RWPE2 (cell line): ENCODE measurements around the gene SCO1.

Experiments
- ATAC-seq: fragments of 200-7000 bp; cut with Tn5 transposase; 3 replicates; pipeline ENCODE4 v1.9.1; 2021; ENCODE audit warnings: low read depth
- DNase-seq: peaks from one replicate; pipeline ENCODE4 v3.0.0-alpha.2; 2020; ENCODE audit warnings: low spot score
- H3K27ac ChIP-seq: fragments of 450-650 bp; 2 replicates; pipeline ENCODE4 v1.5.1; 2017; ENCODE audit warnings: mild to moderate bottlenecking; ENCODE audit not compliant: poor library complexity, severe bottlenecking
- H3K27me3 ChIP-seq: fragments of 250-450 bp; sonication (Bioruptor Pico); 2 replicates; pipeline ENCODE4 v1.5.1; 2021; ENCODE audit warnings: mild to moderate bottlenecking, moderate library complexity; ENCODE audit not compliant: insufficient read depth, poor library complexity, severe bottlenecking
- H3K36me3 ChIP-seq: fragments of 250-450 bp; sonication (Bioruptor Pico); 2 replicates; pipeline ENCODE4 v1.5.1; 2020; ENCODE audit warnings: low read depth, mild to moderate bottlenecking, moderate library complexity
- H3K4me1 ChIP-seq: fragments of 250-450 bp; sonication (Bioruptor Pico); 2 replicates; pipeline ENCODE4 v1.5.1; 2021; ENCODE audit warnings: mild to moderate bottlenecking, moderate library complexity; ENCODE audit not compliant: insufficient read depth, poor library complexity, severe bottlenecking
- H3K4me3 ChIP-seq: fragments of 250-450 bp; sonication (Bioruptor Pico); 2 replicates; pipeline ENCODE4 v1.5.1; 2021; ENCODE audit warnings: mild to moderate bottlenecking, moderate library complexity; ENCODE audit not compliant: severe bottlenecking
- H3K9me3 ChIP-seq: fragments of 250-450 bp; sonication (Bioruptor Pico); 2 replicates; pipeline ENCODE4 v1.5.1; 2021; ENCODE audit warnings: mild to moderate bottlenecking, moderate library complexity; ENCODE audit not compliant: severe bottlenecking
- TF ChIP-seq, protein P1 (sequence below): fragments of 450-650 bp; IDR thresholded peaks from one replicate; pipeline ENCODE4 v1.5.1; 2017; ENCODE audit warnings: mild to moderate bottlenecking, moderate library complexity; ENCODE audit not compliant: poor library complexity, severe bottlenecking

Gene SCO1

GRCh38 chr17:10657879-10658278 is 39.5 kb downstream of the SCO1 start:
- TF ChIP-seq, protein P1, sequence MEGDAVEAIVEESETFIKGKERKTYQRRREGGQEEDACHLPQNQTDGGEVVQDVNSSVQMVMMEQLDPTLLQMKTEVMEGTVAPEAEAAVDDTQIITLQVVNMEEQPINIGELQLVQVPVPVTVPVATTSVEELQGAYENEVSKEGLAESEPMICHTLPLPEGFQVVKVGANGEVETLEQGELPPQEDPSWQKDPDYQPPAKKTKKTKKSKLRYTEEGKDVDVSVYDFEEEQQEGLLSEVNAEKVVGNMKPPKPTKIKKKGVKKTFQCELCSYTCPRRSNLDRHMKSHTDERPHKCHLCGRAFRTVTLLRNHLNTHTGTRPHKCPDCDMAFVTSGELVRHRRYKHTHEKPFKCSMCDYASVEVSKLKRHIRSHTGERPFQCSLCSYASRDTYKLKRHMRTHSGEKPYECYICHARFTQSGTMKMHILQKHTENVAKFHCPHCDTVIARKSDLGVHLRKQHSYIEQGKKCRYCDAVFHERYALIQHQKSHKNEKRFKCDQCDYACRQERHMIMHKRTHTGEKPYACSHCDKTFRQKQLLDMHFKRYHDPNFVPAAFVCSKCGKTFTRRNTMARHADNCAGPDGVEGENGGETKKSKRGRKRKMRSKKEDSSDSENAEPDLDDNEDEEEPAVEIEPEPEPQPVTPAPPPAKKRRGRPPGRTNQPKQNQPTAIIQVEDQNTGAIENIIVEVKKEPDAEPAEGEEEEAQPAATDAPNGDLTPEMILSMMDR: no peak

DNA sequence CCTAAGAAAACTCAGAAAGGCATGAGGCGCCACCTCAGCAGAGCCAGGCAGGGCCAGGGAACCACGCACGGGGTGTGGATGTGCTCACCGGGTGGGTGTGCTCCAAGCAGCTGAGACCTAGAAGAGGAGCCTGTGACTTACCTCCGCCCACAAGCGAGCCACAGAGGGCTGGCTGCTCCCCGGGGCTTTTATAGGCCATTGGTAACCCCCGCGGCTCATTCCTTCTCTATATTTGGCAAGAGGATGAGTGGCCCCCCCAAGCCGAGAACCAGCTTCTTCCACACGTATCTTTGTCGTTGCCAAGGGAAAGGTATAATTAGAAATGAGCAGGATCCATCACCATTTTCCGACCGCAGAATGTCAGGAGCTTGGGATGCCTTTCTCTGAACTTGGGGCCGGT is 40.2 kb downstream of the SCO1 start, which contains the start of gene MYH3:
Gene MYH3 (minus strand): TSS at position 162 of the 400 bp plus-strand sequence. CDS start 2,245 bp downstream, outside the sequence.
- no peak within 1 kb of the TSS for H3K27ac ChIP-seq
- H3K4me3 ChIP-seq: no peak within 1 kb of the TSS
- DNase-seq (no peak), ATAC-seq (no peak)
- no peaks in the 10 kb centered on the region for H3K4me1 ChIP-seq
- TF ChIP-seq, protein P1: no peak
- no peaks in the 10 kb centered on the region for H3K36me3 ChIP-seq
- H3K27me3 ChIP-seq: no peaks in the 10 kb centered on the region
- H3K9me3 ChIP-seq: no peaks in the 10 kb centered on the region

More at GRCh38 chr17:10657879-10658278, 39.5 kb downstream of the SCO1 start:
- H3K27ac ChIP-seq: no peak overlapping the region
- no peaks in the 10 kb centered on the region for H3K36me3 ChIP-seq
- H3K4me3 ChIP-seq: no peak overlapping the region
- no peaks in the 10 kb centered on the region for H3K27me3 ChIP-seq
- no peak for DNase-seq
- H3K9me3 ChIP-seq: no peaks in the 10 kb centered on the region
- no peak for ATAC-seq
- no peaks in the 10 kb centered on the region for H3K4me1 ChIP-seq

DNA sequence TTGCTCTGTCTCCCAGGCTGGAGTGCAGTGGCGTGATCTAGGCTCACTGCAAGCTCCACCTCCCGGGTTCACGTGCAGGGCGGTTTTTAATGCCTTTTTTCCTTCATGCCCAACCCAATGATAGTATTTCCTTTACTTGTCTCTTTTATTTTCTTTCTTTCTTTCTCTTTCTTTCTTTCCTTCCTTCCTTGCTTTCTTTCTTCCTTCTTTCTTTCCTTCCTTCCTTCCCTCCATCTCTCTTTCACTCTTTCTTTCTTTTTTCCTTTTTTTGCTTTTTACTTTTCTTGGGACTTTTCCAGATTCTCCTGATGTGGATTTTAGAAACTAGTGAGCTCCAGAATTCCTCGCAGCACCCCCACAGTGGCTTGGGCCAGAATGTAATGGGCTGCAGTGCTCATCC is 43.3 kb downstream of the SCO1 start:
- no peak for ATAC-seq
- Histone ChIP-seq H3K27me3 (no peaks in the 10 kb centered on the region), H3K4me1 (no peaks in the 10 kb centered on the region), H3K36me3 (no peaks in the 10 kb centered on the region), H3K4me3 (no peak overlapping the region), H3K27ac (no peak overlapping the region), H3K9me3 (no peaks in the 10 kb centered on the region)
- no peak for DNase-seq
- TF ChIP-seq, protein P1: no peak

- Histone ChIP-seq H3K36me3 (no peaks in the 10 kb centered on the region), H3K4me3 (no peak overlapping the region), H3K27me3 (no peaks in the 10 kb centered on the region), H3K27ac (no peak overlapping the region), H3K4me1 (no peaks in the 10 kb centered on the region), H3K9me3 (no peaks in the 10 kb centered on the region)
- TF ChIP-seq, protein P1: no peak
- no peak; the same call in 2 of the 3 replicates for ATAC-seq
- DNase-seq: no peak
Measured at GRCh38 chr17:10652984-10653659, 44.2 kb downstream of the SCO1 start.

DNA sequence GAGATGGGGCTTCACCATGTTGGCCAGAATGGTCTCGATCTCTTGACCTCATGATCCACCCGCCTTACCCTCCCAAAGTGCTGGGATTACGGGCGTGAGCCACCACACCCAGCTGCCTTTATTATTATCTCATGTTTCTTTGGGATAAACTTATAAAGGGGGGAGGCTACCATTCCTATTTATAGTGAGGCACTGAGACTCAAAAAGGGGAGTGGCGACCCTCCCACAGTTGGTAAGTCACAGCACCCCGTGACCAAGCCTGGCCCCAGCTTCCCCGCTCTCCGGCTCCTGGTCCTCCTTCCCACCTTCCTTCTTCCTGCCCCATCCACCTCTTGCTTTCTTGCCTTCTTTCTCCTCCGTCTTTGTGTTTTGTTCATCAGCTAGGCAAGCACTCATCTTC is 45.4 kb downstream of the SCO1 start:
- no peaks in the 10 kb centered on the region for H3K9me3 ChIP-seq
- no peak overlapping the region for H3K4me3 ChIP-seq
- TF ChIP-seq, protein P1: no peak
- H3K4me1 ChIP-seq: no peaks in the 10 kb centered on the region
- ATAC-seq: no peak
- no peak for DNase-seq
- no peak overlapping the region for H3K27ac ChIP-seq
- H3K27me3 ChIP-seq: no peaks in the 10 kb centered on the region
- H3K36me3 ChIP-seq: no peaks in the 10 kb centered on the region
